Measurements from ENCODE around the gene CENPS.

DNA sequence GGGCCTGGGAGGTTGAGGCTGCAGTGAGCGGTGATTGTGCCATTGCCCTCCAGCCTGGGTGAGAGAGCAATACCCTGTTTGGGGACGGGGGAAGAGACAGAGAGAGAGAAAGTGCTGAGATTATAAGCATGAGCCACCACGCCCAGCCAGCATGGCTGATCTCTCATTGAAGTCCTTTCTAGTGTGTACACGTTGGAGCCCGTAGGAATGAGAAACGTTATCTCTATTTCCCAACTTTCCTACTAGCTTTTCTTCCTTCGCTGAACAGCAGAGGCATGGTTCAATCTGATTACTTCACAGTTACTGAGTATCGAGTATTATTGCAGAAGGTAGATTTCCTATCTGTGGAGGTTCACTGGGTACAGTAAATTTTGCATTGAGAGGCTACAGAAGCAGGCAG lies 49.1 kb downstream of the CENPS start:
- no peak for TF ChIP-seq CTCF (IDR thresholded peaks at IDR 0.05)
- no peak for TF ChIP-seq POLR2AphosphoS5 (IDR thresholded peaks at IDR 0.05)

Data from upper lobe of left lung (tissue), 4 donors.